ENCODE measurements around the gene UFSP1.

The UFSP1 gene

DNA sequence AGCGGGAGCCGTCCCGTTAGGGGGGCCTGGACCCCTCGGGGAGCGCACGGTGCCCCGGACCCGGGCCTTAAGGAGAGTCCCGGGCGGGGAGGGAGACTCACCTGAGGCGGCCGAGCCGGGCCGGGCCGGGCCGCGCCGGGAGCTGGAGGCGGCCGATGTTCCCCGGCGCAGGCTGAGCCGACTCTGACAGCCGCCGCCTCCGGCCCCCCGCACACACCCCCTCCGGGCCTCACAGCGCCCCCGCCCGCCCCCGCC is 6.1 kb upstream of the UFSP1 start, which contains the start of gene ACHE (continued):
- no peak for TF ChIP-seq ARNTL (CRISPR knock-in tag; IDR thresholded peaks at IDR 0.05; ENCODE audit: borderline replicate concordance, low read depth)

DNA sequence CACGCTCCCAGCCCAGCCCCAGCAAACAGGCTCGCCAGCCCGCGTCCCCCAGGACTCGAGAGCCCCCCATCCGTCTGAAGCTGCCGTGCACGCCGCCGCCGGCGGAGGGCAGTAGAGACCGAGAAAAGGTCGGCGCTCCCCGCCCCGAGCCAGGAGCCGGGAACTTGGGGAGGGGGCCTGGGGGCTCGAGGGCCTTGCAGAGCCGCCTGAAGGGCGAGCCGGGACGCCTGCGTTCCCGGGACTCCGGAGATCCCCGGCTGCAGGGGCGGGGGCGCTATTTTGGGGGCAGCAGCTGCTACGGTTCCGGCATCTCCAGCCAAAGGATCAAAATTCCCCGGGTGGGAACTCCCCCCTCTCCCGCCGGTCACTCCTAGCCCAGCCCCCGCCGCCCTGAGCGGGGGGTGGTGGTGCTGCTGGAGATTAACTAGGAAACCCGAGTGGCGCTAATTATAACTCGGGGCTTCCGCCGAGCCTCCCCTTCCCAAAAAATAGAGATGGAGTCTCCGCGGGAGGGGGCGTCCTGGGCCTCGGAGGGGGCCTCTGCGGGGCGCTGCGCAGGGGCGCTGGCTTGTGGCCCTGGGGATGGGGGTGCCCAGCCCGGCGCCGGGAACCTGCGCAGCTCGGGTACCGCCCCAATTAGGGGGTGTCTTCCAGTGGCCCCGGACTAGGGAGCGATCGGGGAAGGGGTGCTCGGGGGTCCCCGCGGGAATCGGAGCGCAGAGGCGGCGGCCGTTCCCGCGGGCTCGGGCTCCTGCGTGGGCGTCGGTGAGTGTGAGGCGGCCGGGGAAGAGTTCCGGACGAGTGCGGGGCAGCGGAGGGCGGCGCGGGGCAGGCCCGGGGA is 5.6 kb upstream of the UFSP1 start:
- ATAC-seq = peak; percentile 36
- TF ChIP-seq, protein P1, sequence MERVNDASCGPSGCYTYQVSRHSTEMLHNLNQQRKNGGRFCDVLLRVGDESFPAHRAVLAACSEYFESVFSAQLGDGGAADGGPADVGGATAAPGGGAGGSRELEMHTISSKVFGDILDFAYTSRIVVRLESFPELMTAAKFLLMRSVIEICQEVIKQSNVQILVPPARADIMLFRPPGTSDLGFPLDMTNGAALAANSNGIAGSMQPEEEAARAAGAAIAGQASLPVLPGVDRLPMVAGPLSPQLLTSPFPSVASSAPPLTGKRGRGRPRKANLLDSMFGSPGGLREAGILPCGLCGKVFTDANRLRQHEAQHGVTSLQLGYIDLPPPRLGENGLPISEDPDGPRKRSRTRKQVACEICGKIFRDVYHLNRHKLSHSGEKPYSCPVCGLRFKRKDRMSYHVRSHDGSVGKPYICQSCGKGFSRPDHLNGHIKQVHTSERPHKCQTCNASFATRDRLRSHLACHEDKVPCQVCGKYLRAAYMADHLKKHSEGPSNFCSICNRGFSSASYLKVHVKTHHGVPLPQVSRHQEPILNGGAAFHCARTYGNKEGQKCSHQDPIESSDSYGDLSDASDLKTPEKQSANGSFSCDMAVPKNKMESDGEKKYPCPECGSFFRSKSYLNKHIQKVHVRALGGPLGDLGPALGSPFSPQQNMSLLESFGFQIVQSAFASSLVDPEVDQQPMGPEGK (CRISPR knock-in tag; IDR thresholded peaks at IDR 0.05; ENCODE audit: borderline replicate concordance) = peak; percentile 84; the same call in 1 of the 2 replicates
- TF ChIP-seq ISL1 (CRISPR knock-in tag; IDR thresholded peaks at IDR 0.05) = no peak

DNA sequence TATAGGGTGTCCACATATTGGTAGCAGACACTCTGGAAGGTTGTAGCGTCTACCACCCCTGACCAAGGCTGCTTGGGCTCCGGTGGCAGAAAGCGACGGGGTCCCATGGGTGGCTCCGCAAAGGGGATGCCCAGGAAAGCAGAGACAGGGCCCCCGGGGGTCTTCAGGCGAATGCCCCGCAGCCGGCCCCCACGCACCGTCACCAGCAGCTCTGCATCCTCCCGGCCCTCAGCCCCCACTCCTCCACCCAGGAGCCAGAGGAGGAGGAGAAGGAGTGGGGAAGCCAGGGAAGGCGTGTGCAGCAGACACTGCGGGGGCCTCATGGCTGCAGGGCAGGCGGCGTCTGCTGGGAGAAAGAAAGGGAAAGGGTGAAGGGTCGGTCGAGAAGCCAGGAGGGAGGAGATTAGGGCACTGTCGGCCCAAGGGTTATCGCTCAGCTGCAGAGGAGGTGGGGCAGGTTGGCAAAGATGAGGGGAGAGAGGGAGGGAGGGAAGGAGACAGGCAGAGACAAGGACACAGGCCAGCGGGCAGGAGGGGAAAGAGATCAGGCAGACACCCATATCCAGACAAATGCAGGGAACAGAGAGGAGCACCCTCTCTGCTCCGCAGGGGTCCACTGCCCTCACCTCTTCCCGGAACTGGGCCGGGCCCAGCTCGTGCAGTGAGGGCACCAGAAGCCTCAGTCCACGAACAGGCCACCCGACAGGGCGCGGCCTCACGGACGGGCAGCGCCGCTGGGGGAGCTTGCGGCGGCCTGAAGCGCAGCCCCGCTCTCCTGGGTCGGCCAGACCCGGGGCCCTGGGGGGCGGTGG is 4.6 kb upstream of the UFSP1 start:
- TF ChIP-seq ZNF70 (CRISPR knock-in tag; IDR thresholded peaks at IDR 0.05) = no peak
- TF ChIP-seq CSDC2 (CRISPR knock-in tag; IDR thresholded peaks at IDR 0.05) = no peak
- no peak for TF ChIP-seq TOX (CRISPR knock-in tag; IDR thresholded peaks at IDR 0.05; ENCODE audit: borderline replicate concordance)
- TF ChIP-seq ISL1 (CRISPR knock-in tag; IDR thresholded peaks at IDR 0.05) = no peak
- no peak for TF ChIP-seq SNAI2 (CRISPR knock-in tag; IDR thresholded peaks at IDR 0.05)
- TF ChIP-seq TCF4 (CRISPR knock-in tag; IDR thresholded peaks at IDR 0.05; ENCODE audit: borderline replicate concordance) = no peak
- TF ChIP-seq, protein P2, sequence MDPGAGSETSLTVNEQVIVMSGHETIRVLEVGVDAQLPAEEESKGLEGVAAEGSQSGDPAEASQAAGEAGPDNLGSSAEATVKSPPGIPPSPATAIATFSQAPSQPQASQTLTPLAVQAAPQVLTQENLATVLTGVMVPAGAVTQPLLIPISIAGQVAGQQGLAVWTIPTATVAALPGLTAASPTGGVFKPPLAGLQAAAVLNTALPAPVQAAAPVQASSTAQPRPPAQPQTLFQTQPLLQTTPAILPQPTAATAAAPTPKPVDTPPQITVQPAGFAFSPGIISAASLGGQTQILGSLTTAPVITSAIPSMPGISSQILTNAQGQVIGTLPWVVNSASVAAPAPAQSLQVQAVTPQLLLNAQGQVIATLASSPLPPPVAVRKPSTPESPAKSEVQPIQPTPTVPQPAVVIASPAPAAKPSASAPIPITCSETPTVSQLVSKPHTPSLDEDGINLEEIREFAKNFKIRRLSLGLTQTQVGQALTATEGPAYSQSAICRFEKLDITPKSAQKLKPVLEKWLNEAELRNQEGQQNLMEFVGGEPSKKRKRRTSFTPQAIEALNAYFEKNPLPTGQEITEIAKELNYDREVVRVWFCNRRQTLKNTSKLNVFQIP (CRISPR knock-in tag; IDR thresholded peaks at IDR 0.05; ENCODE audit: borderline replicate concordance, low read depth) = no peak
- no peak for TF ChIP-seq ESRRG (CRISPR knock-in tag; IDR thresholded peaks at IDR 0.05)
- TF ChIP-seq, protein P3, sequence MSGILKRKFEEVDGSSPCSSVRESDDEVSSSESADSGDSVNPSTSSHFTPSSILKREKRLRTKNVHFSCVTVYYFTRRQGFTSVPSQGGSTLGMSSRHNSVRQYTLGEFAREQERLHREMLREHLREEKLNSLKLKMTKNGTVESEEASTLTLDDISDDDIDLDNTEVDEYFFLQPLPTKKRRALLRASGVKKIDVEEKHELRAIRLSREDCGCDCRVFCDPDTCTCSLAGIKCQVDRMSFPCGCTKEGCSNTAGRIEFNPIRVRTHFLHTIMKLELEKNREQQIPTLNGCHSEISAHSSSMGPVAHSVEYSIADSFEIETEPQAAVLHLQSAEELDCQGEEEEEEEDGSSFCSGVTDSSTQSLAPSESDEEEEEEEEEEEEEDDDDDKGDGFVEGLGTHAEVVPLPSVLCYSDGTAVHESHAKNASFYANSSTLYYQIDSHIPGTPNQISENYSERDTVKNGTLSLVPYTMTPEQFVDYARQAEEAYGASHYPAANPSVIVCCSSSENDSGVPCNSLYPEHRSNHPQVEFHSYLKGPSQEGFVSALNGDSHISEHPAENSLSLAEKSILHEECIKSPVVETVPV (CRISPR knock-in tag; IDR thresholded peaks at IDR 0.05) = no peak
- no peak for TF ChIP-seq ZNF8 (CRISPR knock-in tag; IDR thresholded peaks at IDR 0.05)
- TF ChIP-seq ZC3H10 (CRISPR knock-in tag; IDR thresholded peaks at IDR 0.05) = no peak
- TF ChIP-seq, protein P1 (CRISPR knock-in tag; IDR thresholded peaks at IDR 0.05; ENCODE audit: borderline replicate concordance) = no peak
- TF ChIP-seq RARB (CRISPR knock-in tag; IDR thresholded peaks at IDR 0.05) = no peak
- TF ChIP-seq, protein P4, sequence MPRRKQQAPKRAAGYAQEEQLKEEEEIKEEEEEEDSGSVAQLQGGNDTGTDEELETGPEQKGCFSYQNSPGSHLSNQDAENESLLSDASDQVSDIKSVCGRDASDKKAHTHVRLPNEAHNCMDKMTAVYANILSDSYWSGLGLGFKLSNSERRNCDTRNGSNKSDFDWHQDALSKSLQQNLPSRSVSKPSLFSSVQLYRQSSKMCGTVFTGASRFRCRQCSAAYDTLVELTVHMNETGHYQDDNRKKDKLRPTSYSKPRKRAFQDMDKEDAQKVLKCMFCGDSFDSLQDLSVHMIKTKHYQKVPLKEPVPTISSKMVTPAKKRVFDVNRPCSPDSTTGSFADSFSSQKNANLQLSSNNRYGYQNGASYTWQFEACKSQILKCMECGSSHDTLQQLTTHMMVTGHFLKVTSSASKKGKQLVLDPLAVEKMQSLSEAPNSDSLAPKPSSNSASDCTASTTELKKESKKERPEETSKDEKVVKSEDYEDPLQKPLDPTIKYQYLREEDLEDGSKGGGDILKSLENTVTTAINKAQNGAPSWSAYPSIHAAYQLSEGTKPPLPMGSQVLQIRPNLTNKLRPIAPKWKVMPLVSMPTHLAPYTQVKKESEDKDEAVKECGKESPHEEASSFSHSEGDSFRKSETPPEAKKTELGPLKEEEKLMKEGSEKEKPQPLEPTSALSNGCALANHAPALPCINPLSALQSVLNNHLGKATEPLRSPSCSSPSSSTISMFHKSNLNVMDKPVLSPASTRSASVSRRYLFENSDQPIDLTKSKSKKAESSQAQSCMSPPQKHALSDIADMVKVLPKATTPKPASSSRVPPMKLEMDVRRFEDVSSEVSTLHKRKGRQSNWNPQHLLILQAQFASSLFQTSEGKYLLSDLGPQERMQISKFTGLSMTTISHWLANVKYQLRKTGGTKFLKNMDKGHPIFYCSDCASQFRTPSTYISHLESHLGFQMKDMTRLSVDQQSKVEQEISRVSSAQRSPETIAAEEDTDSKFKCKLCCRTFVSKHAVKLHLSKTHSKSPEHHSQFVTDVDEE (CRISPR knock-in tag; IDR thresholded peaks at IDR 0.05) = no peak
- TF ChIP-seq ZFP3 (CRISPR knock-in tag; IDR thresholded peaks at IDR 0.05) = no peak
- no peak for TF ChIP-seq ZNF565 (CRISPR knock-in tag; conservative IDR thresholded peaks at IDR 0.05; ENCODE audit: low read depth)
- TF ChIP-seq ARNTL (CRISPR knock-in tag; IDR thresholded peaks at IDR 0.05; ENCODE audit: borderline replicate concordance, low read depth) = no peak
- TF ChIP-seq PPARA (CRISPR knock-in tag; IDR thresholded peaks at IDR 0.05; ENCODE audit: borderline replicate concordance) = no peak
- TF ChIP-seq ZFP30 (CRISPR knock-in tag; IDR thresholded peaks at IDR 0.05) = no peak
- TF ChIP-seq OSR1 (CRISPR knock-in tag; IDR thresholded peaks at IDR 0.05) = no peak
- ATAC-seq = no peak

All from SK-N-SH treated with all-trans-retinoic acid at 6 μM for 48 hours (cell line).